Mesenchymal stem cell (in vitro differentiated cells and primary cell): ENCODE measurements around the gene RSRC2. TPM values are rescaled to one million over a fixed set of nuclear protein-coding genes. Genes with fewer than 3 reads are reported as not detected.
"Not testable (repeated sequence)": the region's sequence is repeated elsewhere in the genome, so short reads cannot be mapped to it uniquely, and the experiment has no call there.

Experiments used
- DNase-seq: peaks from one replicate; pipeline ENCODE4 v3.0.0-alpha.2; 2013
- H2AFZ ChIP-seq: one replicate; pipeline ENCODE4 v1.6.1; 2013; ENCODE audit warnings: low read depth, mild to moderate bottlenecking, control low read depth, inconsistent platforms, low read length, moderate library complexity
- H2AK5ac ChIP-seq: 2 replicates; pipeline ENCODE4 v1.6.1; 2013; ENCODE audit warnings: low read length, moderate library complexity, mild to moderate bottlenecking, inconsistent platforms; ENCODE audit not compliant: severe bottlenecking
- H2BK120ac ChIP-seq: one replicate; pipeline ENCODE4 v1.6.1; 2013; ENCODE audit warnings: low read depth, mild to moderate bottlenecking, inconsistent platforms, low read length, moderate library complexity
- H2BK12ac ChIP-seq, 2 experiments: one replicate each; pipeline ENCODE4 v1.6.1; 2013; ENCODE audit warnings: inconsistent platforms in 2 of 2, low read length in 2 of 2, mild to moderate bottlenecking in 2 of 2, moderate library complexity in 2 of 2, control low read depth in 1 of 2
- H2BK15ac ChIP-seq: one replicate; pipeline ENCODE4 v1.6.1; 2013; ENCODE audit warnings: mild to moderate bottlenecking, low read depth, inconsistent platforms; ENCODE audit not compliant: poor library complexity, severe bottlenecking
- H2BK5ac ChIP-seq: 2 replicates; pipeline ENCODE4 v1.6.1; 2013; ENCODE audit warnings: low read depth, mild to moderate bottlenecking, low read length, control low read depth, inconsistent platforms; ENCODE audit not compliant: poor library complexity, severe bottlenecking
- H3K14ac ChIP-seq, 2 experiments: one replicate each; pipeline ENCODE4 v1.6.1; 2013; ENCODE audit warnings: inconsistent platforms in 2 of 2, low read length in 2 of 2, control low read depth in 1 of 2, mild to moderate bottlenecking in 1 of 2, moderate library complexity in 1 of 2
- H3K18ac ChIP-seq, 2 experiments: one replicate each; pipeline ENCODE4 v1.6.1; 2013; ENCODE audit warnings: inconsistent platforms in 2 of 2, low read length in 2 of 2, control low read depth in 1 of 2, low read depth in 1 of 2, mild to moderate bottlenecking in 1 of 2
- H3K23ac ChIP-seq, 2 experiments: one replicate each; pipeline ENCODE4 v1.6.1; 2013; ENCODE audit warnings: inconsistent platforms in 2 of 2, low read length in 2 of 2, mild to moderate bottlenecking in 2 of 2, moderate library complexity in 2 of 2, control low read depth in 1 of 2
- H3K27ac ChIP-seq: 2 replicates; pipeline ENCODE4 v1.5.1; 2013; ENCODE audit warnings: mild to moderate bottlenecking, moderate library complexity, low read length, control low read depth, inconsistent platforms; ENCODE audit not compliant: poor library complexity, severe bottlenecking
- H3K27me3 ChIP-seq, 2 experiments: 2 replicates each; pipeline versions ENCODE4 v1.6.1 to v1.7.0; 2013; ENCODE audit warnings: low read length in 2 of 2, mild to moderate bottlenecking in 2 of 2, moderate library complexity in 2 of 2, control low read depth in 1 of 2, inconsistent platforms in 1 of 2; ENCODE audit not compliant: control insufficient read depth in 1 of 2, insufficient read depth in 1 of 2
- H3K36me3 ChIP-seq, 2 experiments: 2 replicates each; pipeline versions ENCODE4 v1.6.1 to v1.7.0; 2013; ENCODE audit warnings: low read length in 2 of 2, control low read depth in 1 of 2, inconsistent platforms in 1 of 2, low read depth in 1 of 2, mild to moderate bottlenecking in 1 of 2; ENCODE audit not compliant: insufficient read depth in 2 of 2, control insufficient read depth in 1 of 2
- H3K4ac ChIP-seq, 2 experiments: one replicate each; pipeline ENCODE4 v1.6.1; 2013; ENCODE audit warnings: inconsistent platforms in 2 of 2, low read length in 2 of 2, mild to moderate bottlenecking in 2 of 2, moderate library complexity in 2 of 2, control low read depth in 1 of 2, low read depth in 1 of 2
- H3K4me1 ChIP-seq: 2 replicates; pipeline ENCODE4 v1.6.1; 2013; ENCODE audit warnings: low read depth, low read length, control low read depth; ENCODE audit not compliant: control insufficient read depth, insufficient read depth
- H3K4me2 ChIP-seq: 2 replicates; pipeline ENCODE4 v1.6.1; 2013; ENCODE audit warnings: low read length, mild to moderate bottlenecking, inconsistent platforms; ENCODE audit not compliant: poor library complexity, severe bottlenecking
- H3K4me3 ChIP-seq, 2 experiments: 2 replicates each; pipeline versions ENCODE4 v1.5.1 to v1.7.0; 2013; ENCODE audit warnings: low read length in 2 of 2, mild to moderate bottlenecking in 2 of 2, control low read depth in 1 of 2, low read depth in 1 of 2; ENCODE audit not compliant: insufficient read depth in 1 of 2
- H3K79me1 ChIP-seq: replicated peaks from 2 replicates; pipeline ENCODE4 v1.6.1; 2013; ENCODE audit warnings: mild to moderate bottlenecking, control low read depth, low read length, inconsistent platforms; ENCODE audit not compliant: poor library complexity, severe bottlenecking
- H3K9ac ChIP-seq: 2 replicates; pipeline ENCODE4 v1.7.0; 2013; ENCODE audit warnings: mild to moderate bottlenecking, low read length, moderate library complexity
- H3K9me3 ChIP-seq: 2 replicates; pipeline ENCODE4 v1.7.0; 2013; ENCODE audit warnings: mild to moderate bottlenecking, low read length; ENCODE audit not compliant: control insufficient read depth
- H4K8ac ChIP-seq: one replicate; pipeline ENCODE4 v1.6.1; 2013; ENCODE audit warnings: inconsistent platforms, mild to moderate bottlenecking, low read length, moderate library complexity
- H4K91ac ChIP-seq: one replicate; pipeline ENCODE4 v1.6.1; 2013; ENCODE audit warnings: mild to moderate bottlenecking, low read length, inconsistent platforms
- WGBS: methylation state at CpG from one replicate; pipeline ENCODE4 v1.1.7; 2013; ENCODE audit warnings: mixed read lengths; 5-methylcytosine and 5-hydroxymethylcytosine counted together
- polyA plus RNA-seq, 2 experiments: library from polyadenylated mRNA; stranded (reverse); fragments of 200-250 nt; gene quantifications; one replicate each; pipeline ENCODE4 v1.2.3, GENCODE V29; 2013

RSRC2 gene
- 69.5 TPM for polyA plus RNA-seq (2013, experiment 1 of 2)
- 65.9 TPM for polyA plus RNA-seq (2013, experiment 2 of 2)

DNA sequence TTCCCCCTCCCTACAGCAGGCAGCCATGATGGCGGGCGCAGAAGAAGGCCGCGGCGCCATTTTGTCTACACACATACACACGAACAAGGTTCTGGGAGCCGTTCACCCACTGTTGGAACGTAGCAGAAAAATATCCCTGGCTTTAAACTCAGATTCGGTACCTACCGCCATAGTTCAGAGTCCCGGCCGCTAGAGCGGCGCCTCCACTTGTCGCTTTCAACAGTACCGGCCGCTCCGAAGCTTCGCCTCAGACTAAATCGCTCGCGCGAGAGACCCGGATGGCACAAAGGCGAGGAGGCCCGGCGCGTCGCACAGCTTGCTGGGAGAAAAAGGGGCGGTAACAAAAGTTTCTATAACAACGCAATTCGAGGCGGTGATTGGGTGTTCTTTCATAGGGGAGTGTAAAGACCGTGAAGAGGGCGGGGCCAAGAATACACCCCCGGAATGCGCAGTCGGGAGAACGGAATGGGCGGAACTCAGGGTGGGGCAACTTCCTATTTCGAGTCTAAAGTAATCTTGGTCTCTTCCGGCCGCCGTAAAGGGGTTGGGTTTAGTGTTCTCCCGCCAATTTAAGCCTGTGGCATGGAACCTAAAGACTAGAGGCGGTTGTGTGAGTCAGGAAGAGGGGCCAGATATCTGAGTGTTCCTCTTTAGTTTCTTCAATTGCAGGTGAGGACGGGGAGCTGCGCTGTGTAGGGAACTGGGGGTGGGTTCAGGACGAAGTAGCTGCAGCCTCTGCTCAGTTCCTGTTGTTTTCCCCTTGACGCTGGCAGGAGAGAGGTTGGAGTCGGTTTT, at the start of gene RSRC2, which contains the start of gene KNTC1:
TSS of gene RSRC2 (minus strand) at position 254 of the 795 bp plus-strand sequence. CDS start at position 171, 83 bp downstream.
TSS of gene KNTC1 (plus strand) at position 567 of the 795 bp plus-strand sequence. CDS start 2,815 bp downstream, outside the sequence.
- H3K4me1 ChIP-seq, result peaks cover 3% of the 10 kb centered on the region
- peak; percentile 100 for DNase-seq
- H3K14ac ChIP-seq, result peak within 1 kb of the TSS in 1 of 2 experiments; percentile 60
- peak within 1 kb of the TSS; percentile 89 for H2AFZ ChIP-seq
- H3K4me3 ChIP-seq, result peak within 1 kb of the TSS; percentile 78 to 95
- peak within 1 kb of the TSS; percentile 85 to 98 for H3K18ac ChIP-seq
- H3K9ac ChIP-seq, result peak within 1 kb of the TSS; percentile 100
- H2AK5ac ChIP-seq, result peak within 1 kb of the TSS; percentile 96
- no peaks in the 10 kb centered on the region for H3K9me3 ChIP-seq
- H4K8ac ChIP-seq, result peak within 1 kb of the TSS; percentile 97
- peak within 1 kb of the TSS; percentile 96 for H4K91ac ChIP-seq
- peak within 1 kb of the TSS; percentile 97 for H3K4me2 ChIP-seq
- H2BK15ac ChIP-seq, result peak within 1 kb of the TSS; percentile 92
- peak within 1 kb of the TSS; percentile 91 to 93 for H3K4ac ChIP-seq
- H2BK5ac ChIP-seq, result peak within 1 kb of the TSS; percentile 99
- H3K36me3 ChIP-seq, result peaks cover 4 to 35% of the 10 kb centered on the region in 2 experiments
- under 1% methylated on average over 51 of the region's 51 CpGs for WGBS
- H3K27ac ChIP-seq, result peak within 1 kb of the TSS; percentile 100
- H3K23ac ChIP-seq, result peak within 1 kb of the TSS in 1 of 2 experiments; percentile 48
- H2BK120ac ChIP-seq, result peak within 1 kb of the TSS; percentile 83
- H3K27me3 ChIP-seq, result no peaks in the 10 kb centered on the region
- H2BK12ac ChIP-seq, result no peak within 1 kb of the TSS
- peaks cover 6% of the 10 kb centered on the region for H3K79me1 ChIP-seq

DNA sequence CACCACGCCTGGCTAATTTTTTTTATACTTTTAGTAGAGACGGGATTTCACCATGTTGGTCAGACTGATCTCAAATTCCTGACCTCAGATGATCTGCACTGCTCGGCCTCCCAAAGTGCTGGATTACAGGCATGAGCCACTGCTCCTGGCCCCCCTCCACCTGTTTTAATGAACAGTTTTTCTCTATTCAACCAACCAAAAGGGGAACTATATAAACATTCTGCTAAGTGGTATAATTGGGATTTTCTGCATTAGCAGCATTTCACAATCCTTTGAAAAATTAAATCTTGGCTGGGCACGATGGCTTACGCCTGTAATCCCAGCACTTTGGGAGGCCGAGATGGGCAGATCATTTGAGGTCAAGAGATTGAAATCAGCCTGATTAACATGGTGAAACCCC, 45.1 kb upstream of the RSRC2 start:
- Histone ChIP-seq H3K4me3 (no peak overlapping the region), H2BK120ac (no peak overlapping the region), H3K27ac (no peak overlapping the region), H3K4ac (no peak overlapping the region), H3K9ac (no peak overlapping the region), H3K18ac (no peak overlapping the region), H2AK5ac (no peak overlapping the region), H4K8ac (no peak overlapping the region), H2BK15ac (no peak overlapping the region), H3K4me2 (no peak overlapping the region), H3K14ac (no peak overlapping the region), H2AFZ (no peak overlapping the region), H2BK12ac (no peak overlapping the region), H3K79me1 (peaks cover 2% of the 10 kb centered on the region), H3K4me1 (no peaks in the 10 kb centered on the region), H2BK5ac (no peak overlapping the region), H3K9me3 (no peaks in the 10 kb centered on the region), H3K36me3 (peaks cover 6 to 53% of the 10 kb centered on the region in 2 experiments), H3K27me3 (no peaks in the 10 kb centered on the region), H3K23ac (no peak overlapping the region), H4K91ac (no peak overlapping the region)
- DNase-seq, result no peak
- WGBS, result 97% methylated on average over 6 of the region's 6 CpGs

- not testable (repeated sequence) for H2AK5ac ChIP-seq, H3K9me3 ChIP-seq, H3K27me3 ChIP-seq, H3K79me1 ChIP-seq, H3K14ac ChIP-seq, H4K91ac ChIP-seq, H3K4me1 ChIP-seq, H3K9ac ChIP-seq, H2BK12ac ChIP-seq, H2AFZ ChIP-seq, H3K4me2 ChIP-seq, H3K4ac ChIP-seq, H3K23ac ChIP-seq, H3K27ac ChIP-seq, H3K4me3 ChIP-seq, H2BK120ac ChIP-seq, DNase-seq, H2BK5ac ChIP-seq, H2BK15ac ChIP-seq, H3K18ac ChIP-seq, H4K8ac ChIP-seq
- peaks cover 3 to 41% of the 10 kb centered on the region in 2 experiments for H3K36me3 ChIP-seq
- 92% methylated on average over 3 of the region's 3 CpGs for WGBS
These were observed 43.3 kb upstream of the RSRC2 start for GRCh38 chr12:122570006-122570405.

DNA sequence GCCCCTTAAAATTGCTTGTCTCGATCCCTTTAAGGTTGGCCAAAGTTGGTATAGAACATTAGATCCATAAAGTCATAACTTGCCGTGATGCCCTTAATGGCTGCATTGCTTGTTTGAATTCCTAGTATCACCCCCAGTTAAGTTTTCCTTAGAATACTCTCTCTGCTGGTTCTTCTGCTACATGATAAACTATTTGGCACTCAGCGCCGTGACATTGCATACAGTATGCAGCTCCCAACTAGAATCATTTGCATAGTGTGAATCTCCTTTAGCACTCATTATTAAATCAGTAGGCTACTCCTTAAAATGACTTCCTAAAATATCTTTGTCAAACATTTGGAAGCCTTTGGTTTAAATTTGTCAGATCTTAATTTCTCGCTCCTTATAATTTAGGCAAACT, 42.6 kb upstream of the RSRC2 start:
- H3K79me1 ChIP-seq, result peaks cover 2% of the 10 kb centered on the region
- H3K4ac ChIP-seq, result no peak overlapping the region
- H4K91ac ChIP-seq, result no peak overlapping the region
- no peak overlapping the region for H4K8ac ChIP-seq
- H3K27ac ChIP-seq, result no peak overlapping the region
- H2BK12ac ChIP-seq, result no peak overlapping the region
- H3K23ac ChIP-seq, result no peak overlapping the region
- H3K9me3 ChIP-seq, result no peaks in the 10 kb centered on the region
- no peak overlapping the region for H3K4me3 ChIP-seq
- DNase-seq, result no peak
- H2BK5ac ChIP-seq, result no peak overlapping the region
- no peak overlapping the region for H2AK5ac ChIP-seq
- no peaks in the 10 kb centered on the region for H3K27me3 ChIP-seq
- 95% methylated on average over 5 of the region's 5 CpGs for WGBS
- no peak overlapping the region for H2AFZ ChIP-seq
- no peak overlapping the region for H3K14ac ChIP-seq
- no peak overlapping the region for H3K9ac ChIP-seq
- no peaks in the 10 kb centered on the region for H3K4me1 ChIP-seq
- H3K36me3 ChIP-seq, result peaks cover under 1 to 34% of the 10 kb centered on the region in 2 experiments
- no peak overlapping the region for H3K18ac ChIP-seq
- H3K4me2 ChIP-seq, result no peak overlapping the region
- no peak overlapping the region for H2BK15ac ChIP-seq
- H2BK120ac ChIP-seq, result no peak overlapping the region
